Colonic mucosa (tissue), 4 donors: Measurements from ENCODE around the gene PHACTR4. TPM values are rescaled to one million over a fixed set of nuclear protein-coding genes. Genes with fewer than 3 reads are reported as not detected.

Source experiments
- DNase-seq: peaks from one replicate; pipeline ENCODE4 v3.0.0-alpha.2; 2020
- H3K27ac ChIP-seq: fragments of 200-600 bp; one replicate; pipeline ENCODE4 v1.8.0; 2021
- H3K27me3 ChIP-seq: fragments of 200-600 bp; one replicate; pipeline ENCODE4 v1.8.0; 2021
- H3K36me3 ChIP-seq: fragments of 200-600 bp; one replicate; pipeline ENCODE4 v1.8.0; 2021
- H3K4me1 ChIP-seq: fragments of 200-600 bp; one replicate; pipeline ENCODE4 v1.8.0; 2021; ENCODE audit warnings: mild to moderate bottlenecking
- H3K4me3 ChIP-seq: fragments of 200-600 bp; one replicate; pipeline ENCODE4 v1.8.0; 2021
- H3K9ac ChIP-seq, 2 donors: one replicate each; pipeline ENCODE4 v1.7.0; 2013; ENCODE audit warnings: control low read depth in 2 of 2, low read depth in 2 of 2, low read length in 2 of 2
- H3K9me3 ChIP-seq: fragments of 200-600 bp; one replicate; pipeline ENCODE4 v1.8.0; 2021
- intact Hi-C: fragments of 100-400 bp; cut with DNase I; formaldehyde crosslinking; loops from one replicate; pipeline ENCODE4 v1.14.1; 2022
- total RNA-seq, 2 donors: library from RNA; stranded (reverse); fragmentation: NEBNext Ultra II Directional in 1 of 2; extraction: Animal tissue kit (Norgen Biotek cat#: 25700) in 1 of 2; gene quantifications; one replicate each; pipeline ENCODE4 v1.2.1, GENCODE V29; 2021
- TF ChIP-seq, protein P1 (sequence below): fragments of 200-600 bp; IDR thresholded peaks from one replicate; pipeline ENCODE4 v1.8.0; 2022; ENCODE audit warnings: antibody characterized with exemption, mild to moderate bottlenecking
- donor health status: healthy.
- donor health status: DM: no; HTN: no; CAD: no.
- donor health status: DM: no; HTN: no; CAD: no.

PHACTR4 gene
- total RNA-seq, 2 donors from 2014 or later = 43.1 to 49.8 TPM

GRCh38 chr1:28526886-28527285 is 157.3 kb downstream of the PHACTR4 start:
- Histone ChIP-seq H3K9me3 (no peaks in the 10 kb centered on the region), H3K27ac (no peak overlapping the region)
- intact Hi-C loops = no loop called here

GRCh38 chr1:28530456-28530855 is 160.9 kb downstream of the PHACTR4 start:
- intact Hi-C loops = no loop called here
- no peak overlapping the region for H3K9ac ChIP-seq
- TF ChIP-seq, protein P1, sequence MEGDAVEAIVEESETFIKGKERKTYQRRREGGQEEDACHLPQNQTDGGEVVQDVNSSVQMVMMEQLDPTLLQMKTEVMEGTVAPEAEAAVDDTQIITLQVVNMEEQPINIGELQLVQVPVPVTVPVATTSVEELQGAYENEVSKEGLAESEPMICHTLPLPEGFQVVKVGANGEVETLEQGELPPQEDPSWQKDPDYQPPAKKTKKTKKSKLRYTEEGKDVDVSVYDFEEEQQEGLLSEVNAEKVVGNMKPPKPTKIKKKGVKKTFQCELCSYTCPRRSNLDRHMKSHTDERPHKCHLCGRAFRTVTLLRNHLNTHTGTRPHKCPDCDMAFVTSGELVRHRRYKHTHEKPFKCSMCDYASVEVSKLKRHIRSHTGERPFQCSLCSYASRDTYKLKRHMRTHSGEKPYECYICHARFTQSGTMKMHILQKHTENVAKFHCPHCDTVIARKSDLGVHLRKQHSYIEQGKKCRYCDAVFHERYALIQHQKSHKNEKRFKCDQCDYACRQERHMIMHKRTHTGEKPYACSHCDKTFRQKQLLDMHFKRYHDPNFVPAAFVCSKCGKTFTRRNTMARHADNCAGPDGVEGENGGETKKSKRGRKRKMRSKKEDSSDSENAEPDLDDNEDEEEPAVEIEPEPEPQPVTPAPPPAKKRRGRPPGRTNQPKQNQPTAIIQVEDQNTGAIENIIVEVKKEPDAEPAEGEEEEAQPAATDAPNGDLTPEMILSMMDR = no peak
- no peaks in the 10 kb centered on the region for H3K4me1 ChIP-seq
- no peaks in the 10 kb centered on the region for H3K27me3 ChIP-seq
- DNase-seq = no peak
- no peaks in the 10 kb centered on the region for H3K36me3 ChIP-seq
- H3K4me3 ChIP-seq = no peak overlapping the region
- H3K9me3 ChIP-seq = no peaks in the 10 kb centered on the region
- H3K27ac ChIP-seq = no peak overlapping the region

More at GRCh38 chr1:28526886-28527285, 157.3 kb downstream of the PHACTR4 start:
- H3K36me3 ChIP-seq = no peaks in the 10 kb centered on the region
- TF ChIP-seq, protein P1 = no peak
- H3K4me1 ChIP-seq = no peaks in the 10 kb centered on the region
- DNase-seq = no peak
- H3K9ac ChIP-seq = no peak overlapping the region
- H3K4me3 ChIP-seq = no peak overlapping the region
- no peaks in the 10 kb centered on the region for H3K27me3 ChIP-seq

GRCh38 chr1:28534671-28535070 is 165.1 kb downstream of the PHACTR4 start:
- H3K36me3 ChIP-seq = no peaks in the 10 kb centered on the region
- H3K9ac ChIP-seq = no peak overlapping the region
- DNase-seq = no peak
- H3K4me1 ChIP-seq = no peaks in the 10 kb centered on the region
- no peaks in the 10 kb centered on the region for H3K27me3 ChIP-seq
- H3K9me3 ChIP-seq = no peaks in the 10 kb centered on the region
- intact Hi-C loops = no loop called here
- TF ChIP-seq, protein P1 = no peak
- no peak overlapping the region for H3K4me3 ChIP-seq
- H3K27ac ChIP-seq = no peak overlapping the region

- Histone ChIP-seq H3K36me3 (no peaks in the 10 kb centered on the region), H3K9me3 (no peaks in the 10 kb centered on the region), H3K27me3 (no peaks in the 10 kb centered on the region), H3K4me1 (no peaks in the 10 kb centered on the region), H3K4me3 (no peak overlapping the region), H3K9ac (no peak overlapping the region), H3K27ac (no peak overlapping the region)
- no peak for DNase-seq
- intact Hi-C loops = no loop called here
- TF ChIP-seq, protein P1 = no peak
Observed at GRCh38 chr1:28535180-28535579, 165.6 kb downstream of the PHACTR4 start.

DNA sequence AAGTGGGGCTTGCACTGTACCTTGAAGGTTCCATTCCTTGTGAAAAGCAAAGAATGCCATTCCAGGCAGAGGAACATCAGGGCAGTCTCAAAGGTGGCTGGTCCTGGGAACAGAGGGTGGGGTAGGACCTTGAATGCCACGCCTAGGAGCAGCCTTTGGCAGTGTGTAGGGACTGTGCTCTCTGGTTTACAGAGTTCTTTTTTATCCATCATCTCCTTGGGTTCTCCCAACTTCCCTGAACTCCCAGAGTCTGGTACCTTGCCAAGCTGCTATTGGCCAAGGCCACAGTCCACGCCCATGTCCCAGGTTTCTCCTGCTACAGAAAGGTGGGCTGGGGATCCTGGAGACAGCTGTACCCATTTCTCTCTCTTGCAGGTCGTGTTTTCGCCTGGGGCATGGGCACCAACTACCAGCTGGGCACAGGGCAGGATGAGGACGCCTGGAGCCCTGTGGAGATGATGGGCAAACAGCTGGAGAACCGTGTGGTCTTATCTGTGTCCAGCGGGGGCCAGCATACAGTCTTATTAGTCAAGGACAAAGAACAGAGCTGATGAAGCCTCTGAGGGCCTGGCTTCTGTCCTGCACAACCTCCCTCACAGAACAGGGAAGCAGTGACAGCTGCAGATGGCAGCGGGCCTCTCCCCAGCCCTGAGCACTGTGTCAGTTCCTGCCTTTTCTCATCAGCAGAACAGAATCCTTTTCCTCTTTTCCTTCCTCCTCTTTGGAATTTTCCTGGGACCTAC is 168.1 kb downstream of the PHACTR4 start:
- peak overlapping the region in 1 of 2 donors; percentile 0 for H3K9ac ChIP-seq
- peak; percentile 54 for DNase-seq
- H3K36me3 ChIP-seq = no peaks in the 10 kb centered on the region
- H3K4me3 ChIP-seq = no peak overlapping the region
- H3K27me3 ChIP-seq = no peaks in the 10 kb centered on the region
- TF ChIP-seq, protein P1 = no peak
- H3K9me3 ChIP-seq = no peaks in the 10 kb centered on the region
- H3K4me1 ChIP-seq = no peaks in the 10 kb centered on the region
- no peak overlapping the region for H3K27ac ChIP-seq
- intact Hi-C loops = no loop called here
